NCI-H2196 treated with DMSO at 0.1 percent for 48 hours (cell line): ENCODE results near the gene MAP4K3.

Experiments used
- DNase-seq: peaks from one replicate; lab custom pipeline; 2025; ENCODE audit not compliant: unreplicated experiment; lab: John Stamatoyannopoulos, UW

Gene MAP4K3

DNA sequence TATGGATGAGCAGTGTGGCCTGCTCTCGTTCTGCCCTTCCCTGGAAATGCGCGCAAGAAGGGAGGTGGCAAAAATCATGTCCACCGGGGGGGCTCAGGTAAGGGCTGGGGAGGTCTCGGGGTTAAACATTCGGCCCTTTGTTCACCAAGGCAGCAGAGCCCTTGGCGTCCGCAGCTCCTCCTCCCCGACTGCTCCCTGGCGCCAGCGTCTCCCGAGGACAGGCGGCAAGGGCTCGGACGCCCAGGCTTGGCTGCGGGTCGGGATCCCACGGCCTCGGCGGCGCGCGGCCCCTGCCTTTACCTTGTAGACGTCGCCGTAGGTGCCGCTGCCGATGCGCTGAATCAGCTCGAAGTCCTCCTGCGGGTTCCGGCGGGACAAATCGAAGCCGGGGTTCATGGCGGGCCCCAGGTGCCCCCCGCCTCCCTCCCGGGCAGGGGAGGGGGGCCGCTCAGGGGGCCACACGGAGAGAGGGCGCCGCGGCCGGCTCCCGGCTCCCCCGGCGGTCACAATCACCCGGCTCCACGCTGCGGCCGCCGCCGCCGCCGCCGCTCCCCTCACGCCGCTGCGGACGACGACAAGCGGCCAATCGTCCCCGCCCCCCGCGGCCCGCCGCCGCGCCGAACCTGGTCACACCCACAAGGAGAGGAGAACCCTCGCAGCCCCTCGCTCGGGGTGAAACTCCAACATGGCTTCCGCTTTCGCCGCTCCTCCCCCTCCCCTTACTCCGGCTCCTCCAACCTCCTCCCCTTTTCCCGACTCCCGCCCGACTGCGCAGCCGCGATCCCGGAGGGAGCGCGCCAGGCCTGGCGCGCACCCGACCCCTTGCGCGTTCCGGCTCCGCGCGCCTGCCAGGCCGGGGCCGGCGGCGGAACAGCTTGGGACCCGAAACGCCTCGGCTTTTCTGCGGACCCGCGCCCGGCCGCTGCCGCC is at the start of gene MAP4K3:
Gene MAP4K3 (minus strand): TSS at position 694 of the 930 bp plus-strand sequence. CDS start 298 bp downstream, at position 396.
- DNase-seq, result peak; percentile 84

DNA sequence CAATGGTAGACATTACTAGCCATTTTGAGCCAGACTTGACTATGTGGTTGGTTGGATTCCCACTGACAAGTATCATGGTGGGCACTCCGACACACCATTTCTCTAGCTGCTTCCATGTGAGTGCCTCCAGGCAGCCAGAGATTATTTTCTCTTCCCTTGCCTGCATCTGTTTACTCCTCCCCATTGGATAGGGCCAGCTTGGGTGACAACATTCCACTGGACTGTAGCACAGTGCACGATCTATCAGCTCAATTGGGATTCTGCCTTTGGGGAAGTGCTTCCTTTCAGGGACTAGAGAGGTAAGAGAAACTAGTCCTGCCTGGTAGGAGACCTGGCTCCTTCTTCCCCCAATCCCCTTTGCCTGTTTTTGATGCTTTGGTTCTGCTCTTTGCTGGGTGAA is 49.0 kb upstream of the MAP4K3 start:
- no peak for DNase-seq

DNA sequence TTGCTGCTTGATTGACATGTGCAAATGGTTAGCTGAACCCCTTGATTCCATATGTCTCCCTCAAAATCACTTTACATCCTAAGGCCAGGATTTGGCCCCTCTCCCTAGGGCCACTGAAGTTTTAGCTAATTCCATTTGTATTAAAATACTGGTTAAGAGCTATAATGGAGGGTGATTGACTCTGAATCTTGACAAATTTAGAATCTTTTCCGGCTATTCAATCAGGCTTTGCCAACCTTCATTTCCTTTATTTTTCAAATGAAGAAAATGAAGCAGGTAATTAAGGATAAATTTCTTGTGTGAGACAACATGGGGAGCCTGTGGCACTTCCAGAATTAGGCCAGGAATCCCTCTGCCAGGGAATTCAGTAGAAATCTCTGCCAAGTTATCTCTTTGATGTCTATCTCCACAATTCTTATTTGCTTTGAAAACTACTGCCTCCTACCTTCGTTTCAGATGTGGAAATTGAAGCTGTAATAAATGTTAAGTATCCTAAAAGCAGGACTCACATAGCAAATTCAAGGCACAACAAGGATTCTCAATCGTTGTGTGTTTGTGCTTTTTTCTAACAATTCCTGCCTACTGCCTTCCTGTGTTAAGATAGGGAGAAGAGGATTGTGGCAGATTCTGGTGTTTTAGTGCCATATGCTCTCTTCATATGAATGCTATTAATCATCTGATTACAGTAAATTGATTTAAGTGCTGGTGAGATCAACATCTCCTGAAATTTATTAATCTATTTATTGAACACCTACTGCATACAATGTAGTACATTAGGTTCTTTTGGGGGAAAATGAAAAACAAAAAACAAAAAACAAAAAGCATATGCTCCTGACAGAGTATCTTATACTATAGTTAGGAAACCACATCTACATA is 47.8 kb upstream of the MAP4K3 start:
- DNase-seq, result no peak

DNA sequence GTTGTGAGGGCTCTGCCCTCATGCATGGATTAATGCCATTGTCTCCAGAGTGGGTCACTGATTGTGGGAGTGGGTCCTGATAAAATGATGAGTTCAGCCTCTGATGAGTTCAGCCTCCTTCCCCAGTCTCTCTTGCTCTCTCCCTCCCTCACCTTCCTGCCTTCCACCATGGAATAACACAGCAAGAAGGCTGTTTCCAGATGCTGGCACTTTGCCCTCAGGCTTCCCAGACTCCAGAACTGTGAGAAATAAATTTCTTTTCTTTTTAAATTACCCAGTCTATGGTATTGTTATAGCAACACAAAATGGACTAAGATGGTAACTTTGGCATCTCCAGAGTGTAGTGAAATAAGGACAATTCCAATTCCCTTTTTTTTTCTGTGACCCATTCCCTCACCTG is 47.1 kb upstream of the MAP4K3 start:
- no peak for DNase-seq

DNA sequence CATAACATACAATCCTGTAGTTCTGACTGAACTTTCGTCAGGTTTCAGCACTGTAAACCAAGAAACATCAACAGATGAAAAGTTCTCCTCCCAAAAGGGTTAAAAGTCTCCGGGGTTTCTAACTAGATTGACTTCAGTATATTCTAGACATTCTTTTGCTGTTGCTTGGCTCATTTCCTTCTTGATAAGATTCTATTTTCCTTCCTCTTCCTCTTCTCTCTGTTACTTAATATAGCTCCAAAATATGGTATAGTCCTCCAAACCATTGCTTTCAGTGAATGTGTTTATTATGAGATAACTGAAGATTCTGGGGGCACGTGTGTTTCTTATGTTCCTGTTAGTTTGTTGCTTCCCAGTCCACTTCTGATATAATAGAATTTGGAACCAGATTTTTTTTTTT is 46.4 kb upstream of the MAP4K3 start:
- no peak for DNase-seq

DNA sequence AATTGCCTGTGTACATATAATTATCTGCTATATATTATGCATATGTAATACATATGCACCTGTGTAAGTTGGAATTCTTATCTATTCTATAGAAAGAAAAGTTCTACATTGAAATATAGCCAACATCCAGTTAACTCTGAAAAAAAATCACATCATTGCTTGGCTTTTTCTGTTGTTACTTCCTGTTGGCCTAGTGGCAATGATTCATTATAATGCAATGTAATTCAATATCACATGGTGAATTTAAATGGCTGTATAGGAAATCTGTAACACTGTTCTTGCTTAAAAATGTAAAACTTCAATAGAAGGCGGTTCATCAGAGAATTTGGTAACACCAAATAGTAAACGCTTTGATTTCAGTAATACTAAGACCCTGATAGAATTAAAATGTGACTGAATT is 44.5 kb upstream of the MAP4K3 start:
- DNase-seq, result no peak

DNA sequence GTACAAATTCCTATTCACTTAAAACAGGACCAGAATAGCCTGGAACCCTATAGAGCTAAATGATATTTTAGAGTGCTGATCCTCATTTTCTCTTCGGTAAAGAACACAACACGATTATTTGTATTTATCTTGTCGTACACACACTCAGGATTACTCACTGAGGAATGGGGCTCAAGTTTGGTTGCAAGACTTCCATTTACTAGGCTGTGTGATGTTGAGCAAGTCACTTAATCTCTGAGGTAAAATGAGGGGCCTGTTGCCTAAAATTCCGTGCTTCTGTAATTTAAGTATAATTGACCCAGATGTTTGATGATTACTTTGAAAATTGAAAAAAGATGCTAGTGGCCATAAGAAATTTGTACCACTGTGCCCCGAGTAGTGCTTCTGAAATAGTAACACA is 42.6 kb upstream of the MAP4K3 start:
- DNase-seq, result no peak

DNA sequence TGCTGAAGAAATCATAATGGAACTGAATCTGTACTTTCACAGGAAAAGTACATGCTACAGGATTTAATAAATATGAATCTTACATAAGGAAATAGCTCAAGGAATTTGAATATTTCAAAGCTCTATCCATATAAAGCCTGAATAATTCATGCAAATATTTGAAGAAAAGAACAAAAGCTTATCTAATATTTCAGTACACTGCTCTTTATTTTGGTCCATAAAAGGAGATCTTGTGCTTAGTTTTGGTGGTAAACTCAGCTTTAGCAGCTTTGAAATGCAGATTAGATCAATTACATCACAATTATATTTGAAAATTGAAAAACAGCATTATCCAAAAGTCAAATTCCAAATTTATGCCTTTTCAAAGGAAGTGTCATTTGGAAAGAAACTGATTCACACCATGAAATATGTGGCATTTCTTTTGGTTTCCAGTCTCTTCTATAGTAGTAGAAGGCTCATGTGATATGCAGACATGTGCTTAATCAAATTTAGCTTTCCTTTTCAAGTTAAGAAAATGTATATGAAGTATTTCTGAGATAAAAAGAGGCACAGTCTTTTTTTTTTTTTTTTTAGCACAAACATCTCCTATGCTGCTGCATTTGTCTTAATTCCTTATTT is 42.1 kb upstream of the MAP4K3 start:
- no peak for DNase-seq

DNA sequence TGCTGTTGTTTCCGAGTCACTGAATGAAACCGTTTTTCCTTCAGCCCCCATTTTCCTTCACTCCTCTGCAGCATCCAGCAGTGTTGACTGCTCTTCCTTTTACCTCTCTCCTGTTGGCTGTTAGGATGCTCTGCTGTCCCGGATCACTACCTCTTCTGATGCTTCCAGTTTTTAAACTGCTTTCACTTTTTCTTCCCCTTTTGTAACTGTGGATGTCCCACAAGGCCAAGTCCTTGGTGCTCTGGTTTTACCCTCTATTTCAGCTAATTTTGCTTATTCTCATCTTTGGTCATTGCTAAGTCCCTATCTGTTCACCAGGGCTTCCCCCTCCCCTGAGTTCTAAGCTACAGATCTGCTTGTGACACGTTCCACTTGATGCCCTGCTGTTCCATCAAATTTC is 39.4 kb upstream of the MAP4K3 start:
- no peak for DNase-seq

DNA sequence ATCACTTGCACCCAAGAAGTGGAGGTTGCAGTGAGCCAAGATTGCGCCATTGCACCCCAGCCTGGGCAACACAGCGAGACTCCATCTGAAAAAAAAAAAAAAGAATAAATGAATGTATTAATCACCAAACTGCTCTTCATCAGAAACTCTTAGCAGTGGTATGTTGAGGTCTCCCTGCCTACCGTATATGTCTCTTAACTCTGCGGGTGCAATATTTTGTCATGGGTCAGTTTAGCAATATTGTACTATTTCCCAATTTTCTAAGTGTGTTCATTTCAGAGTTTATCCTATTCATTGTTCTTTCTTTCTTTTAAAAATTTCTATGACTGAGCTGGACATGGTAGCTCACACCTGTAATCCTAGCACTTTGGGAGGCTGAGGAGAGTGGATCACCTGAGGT is 37.9 kb upstream of the MAP4K3 start:
- no peak for DNase-seq

DNA sequence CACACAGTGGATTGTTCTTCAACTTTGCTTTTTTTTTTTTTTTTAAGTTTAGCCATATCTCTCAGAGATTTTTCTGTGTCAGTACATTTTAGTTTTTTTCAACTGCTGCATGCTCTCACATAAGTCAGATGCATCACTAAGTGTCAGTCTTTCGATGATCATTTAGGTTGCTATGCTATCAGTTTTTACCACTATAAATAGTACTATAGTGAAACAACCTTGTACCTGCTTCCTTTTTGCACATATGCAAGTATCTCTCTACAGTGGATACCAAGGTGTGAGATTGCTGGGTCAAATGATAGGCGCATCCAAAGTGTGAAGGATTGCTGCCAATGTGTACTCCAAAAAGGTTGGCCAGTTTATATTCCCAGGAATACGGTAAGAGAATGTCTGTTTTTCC is 33.5 kb upstream of the MAP4K3 start:
- no peak for DNase-seq

DNA sequence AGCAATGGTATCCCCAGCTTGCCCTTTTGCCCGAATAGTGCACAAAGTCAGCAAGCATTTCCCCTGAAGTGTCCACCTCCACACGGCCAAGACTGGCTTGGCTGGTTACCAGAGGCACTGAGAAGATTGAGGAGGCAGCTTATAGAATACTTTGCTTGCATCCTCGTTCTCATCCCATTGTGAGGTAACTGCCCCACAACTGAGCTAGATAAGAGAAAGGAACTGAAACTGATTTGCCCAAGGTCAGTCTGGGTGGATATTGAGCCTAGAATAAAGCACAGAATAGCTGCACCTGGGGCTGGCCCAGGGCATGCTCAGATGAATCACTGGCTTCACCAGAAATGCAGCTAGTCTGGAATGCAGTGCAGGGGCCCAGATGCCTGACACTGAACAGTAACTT is 32.7 kb upstream of the MAP4K3 start:
- no peak for DNase-seq

DNA sequence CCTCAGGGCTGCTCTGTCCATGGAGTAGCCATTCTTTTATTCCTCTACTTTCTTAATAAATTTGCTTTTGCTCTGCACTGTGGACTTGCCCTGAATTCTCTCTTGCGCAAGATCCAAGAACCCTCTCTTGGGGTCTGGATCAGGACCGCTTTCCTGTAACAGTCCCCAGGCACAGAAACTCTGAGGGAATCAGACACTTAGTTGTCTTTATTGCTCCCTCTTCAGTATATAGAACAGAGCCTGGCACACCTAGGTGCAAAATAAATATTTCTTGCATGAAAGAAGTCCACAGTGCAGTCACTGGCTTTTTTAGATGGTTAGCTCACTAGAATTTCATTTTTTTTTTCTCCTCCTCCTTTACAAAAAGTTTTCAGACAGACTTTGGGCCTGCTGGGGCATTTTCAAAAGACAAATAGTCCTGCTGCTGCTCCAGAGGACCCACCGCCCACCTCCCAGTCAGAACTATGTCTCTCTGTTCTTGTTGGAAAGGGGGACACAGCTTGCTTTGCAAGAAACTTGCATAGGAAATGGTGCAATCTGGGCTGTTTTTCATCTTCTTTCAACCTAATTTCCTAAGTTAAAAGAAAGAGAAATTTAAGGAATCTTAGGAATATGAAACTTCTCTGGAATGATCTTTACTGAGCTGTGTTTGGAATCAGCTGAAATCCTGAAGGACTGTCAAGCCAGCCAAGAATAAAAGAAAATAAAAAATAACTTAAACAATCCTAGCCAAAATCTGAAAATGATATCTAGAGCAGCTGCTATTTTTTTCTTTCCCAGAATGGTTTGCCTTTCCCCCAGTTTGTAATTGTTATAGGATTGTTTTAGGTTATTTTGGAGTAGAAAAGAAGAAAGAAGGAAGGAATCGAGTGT is 31.7 kb upstream of the MAP4K3 start:
- DNase-seq, result no peak

DNA sequence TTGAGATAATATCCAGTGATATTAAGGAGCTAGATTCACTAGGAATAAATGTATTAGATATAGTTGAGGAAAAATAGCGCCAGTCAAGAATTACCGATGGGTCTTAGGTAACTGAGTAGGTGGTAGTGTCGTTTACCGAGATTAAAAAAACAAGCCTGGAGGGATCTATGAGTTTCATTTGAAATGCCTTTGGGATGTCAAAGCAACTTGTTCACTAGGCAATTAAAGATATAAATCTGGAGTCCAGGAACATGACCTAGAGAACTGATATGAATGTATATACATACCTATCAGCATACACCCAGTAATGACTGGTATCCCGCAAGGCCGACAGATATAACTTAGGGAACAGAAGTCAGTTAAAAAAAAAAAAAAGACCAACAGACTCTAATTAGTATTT is 29.2 kb upstream of the MAP4K3 start:
- no peak for DNase-seq

DNA sequence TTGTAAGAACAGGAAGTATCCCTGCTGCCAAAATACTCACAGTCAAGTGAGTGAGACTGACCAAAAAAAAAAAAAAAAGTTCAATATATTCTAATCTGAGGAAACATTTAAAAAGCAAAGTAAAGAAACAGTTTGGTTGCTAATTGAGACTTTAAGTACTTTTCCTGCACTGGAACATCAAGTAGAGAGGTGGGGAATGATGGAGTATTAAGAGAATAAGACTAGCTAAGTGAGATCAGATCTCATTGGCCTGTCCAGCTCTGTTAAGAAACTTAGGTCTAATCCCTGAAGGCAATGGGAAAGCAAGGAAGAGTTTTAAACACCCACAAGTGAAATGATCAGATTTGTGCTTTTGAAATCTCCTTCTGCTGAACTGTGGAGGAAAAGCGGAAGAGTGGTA is 27.8 kb upstream of the MAP4K3 start:
- DNase-seq, result no peak

DNA sequence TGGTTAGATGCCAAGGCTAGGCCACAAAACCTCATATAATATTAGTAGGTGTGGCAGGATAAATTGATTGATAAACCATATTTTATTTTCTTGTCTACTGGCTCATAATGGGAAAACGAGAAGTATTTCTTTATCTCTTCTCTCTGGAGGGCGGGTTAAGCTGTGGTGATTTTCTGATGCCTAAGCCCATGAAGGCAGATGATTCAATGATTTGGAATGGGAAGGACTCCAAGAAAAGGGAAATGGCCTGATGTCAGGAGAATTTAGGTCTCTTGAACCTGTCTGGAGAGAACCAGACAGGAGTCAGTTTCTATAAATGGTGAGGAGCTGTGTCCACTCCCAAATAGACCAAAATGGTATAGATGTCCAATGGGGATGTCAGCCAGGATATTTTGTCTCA is 18.7 kb upstream of the MAP4K3 start:
- no peak for DNase-seq

DNA sequence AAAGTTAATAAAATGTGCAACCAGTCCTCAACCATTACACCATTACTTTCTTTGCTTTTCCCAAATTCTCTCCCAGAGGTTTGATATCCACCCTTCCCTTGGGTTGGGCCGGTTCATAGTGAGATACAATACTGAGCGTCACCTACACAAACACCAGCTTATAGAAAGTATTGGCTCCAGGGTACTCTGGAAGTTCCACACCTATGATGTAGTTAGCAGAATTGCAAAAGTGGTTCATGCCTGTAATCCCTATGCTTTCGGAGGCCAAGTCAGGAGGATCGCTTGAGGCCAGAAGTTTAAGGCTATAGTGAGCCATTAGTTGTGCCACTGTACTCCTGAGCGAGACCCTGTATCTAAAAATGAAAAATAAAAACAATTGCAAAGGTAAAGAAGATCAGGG is 15.3 kb upstream of the MAP4K3 start:
- DNase-seq, result no peak

DNA sequence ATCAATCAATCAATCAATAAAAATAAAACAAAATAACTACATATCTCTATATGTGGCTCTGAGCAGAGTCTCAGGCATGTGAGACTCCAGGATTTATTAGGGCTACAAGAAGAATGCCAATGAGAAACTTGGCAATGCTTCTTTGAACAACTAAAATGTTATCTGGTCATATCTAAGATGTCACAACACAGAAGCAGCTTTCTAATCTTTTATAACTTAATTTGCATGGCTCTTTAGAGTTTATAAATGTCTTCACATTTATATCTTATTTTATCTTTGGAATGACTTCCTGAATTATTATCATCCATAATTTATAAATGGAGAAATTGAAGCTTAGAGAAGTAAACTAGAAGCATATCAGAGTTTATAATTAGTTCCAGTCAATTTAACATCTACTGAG is 14.9 kb upstream of the MAP4K3 start:
- no peak for DNase-seq

DNA sequence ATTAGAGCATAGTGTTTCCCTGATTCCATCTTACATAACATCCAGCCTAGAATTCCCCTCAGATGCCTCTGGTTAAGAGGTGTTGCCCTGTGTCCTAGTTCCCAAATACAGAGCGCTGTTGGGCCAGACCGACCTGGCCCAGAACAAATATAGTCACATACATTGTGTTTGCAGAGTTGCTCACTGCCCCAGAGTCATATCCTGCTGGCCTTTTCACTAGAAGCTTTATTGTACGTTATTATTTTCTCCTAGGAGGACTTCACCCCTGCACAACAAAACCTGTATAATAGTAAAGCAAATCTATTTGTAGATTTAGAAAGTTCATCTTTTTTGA is 11.1 kb upstream of the MAP4K3 start:
- no peak for DNase-seq

DNA sequence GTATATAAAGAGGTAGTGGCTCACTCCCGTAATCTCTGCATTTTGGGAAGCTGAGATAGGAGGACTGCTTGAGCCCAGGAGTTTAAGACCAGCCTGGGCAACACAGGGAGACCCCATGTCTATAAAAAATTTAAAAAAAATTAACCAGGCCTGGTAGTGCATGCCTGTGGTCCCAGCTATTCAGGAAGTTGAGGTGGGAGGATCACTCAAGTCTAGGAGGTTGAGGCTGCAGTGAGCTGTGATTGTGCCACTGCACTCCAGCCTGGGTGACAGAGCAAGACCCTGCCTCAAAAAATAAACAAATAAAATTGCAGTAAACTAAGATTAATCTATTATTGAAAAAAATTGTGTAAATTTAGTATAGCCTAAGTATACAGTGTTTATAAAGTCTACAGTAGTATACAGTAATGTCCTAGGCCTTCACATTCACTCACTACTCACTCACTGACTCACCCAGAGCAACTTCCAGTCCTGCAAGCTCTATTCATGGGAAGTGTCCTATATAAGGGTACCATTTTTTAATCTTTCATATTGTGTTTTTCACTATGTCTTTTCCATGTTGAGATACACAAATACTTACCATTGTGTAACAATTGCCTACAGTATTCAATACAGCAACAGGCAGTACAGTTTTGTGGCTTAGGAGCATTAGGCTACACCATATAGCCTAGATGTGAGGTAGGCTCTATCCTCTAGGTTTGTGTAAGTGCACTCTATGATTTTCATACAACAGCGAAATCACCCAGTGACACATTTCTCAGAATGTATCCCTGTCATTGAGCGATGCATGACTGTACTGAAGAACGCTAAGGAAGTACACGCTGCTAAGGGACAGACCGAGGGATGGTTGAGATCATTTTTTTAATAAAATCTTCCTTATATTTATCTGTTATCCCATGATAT is 10.4 kb upstream of the MAP4K3 start:
- DNase-seq, result no peak
